ENCODE measurements around the gene HTR3C. TPM values are rescaled to one million over a fixed set of nuclear protein-coding genes. Genes with fewer than 3 reads are reported as not detected.

Gene HTR3C
- total RNA-seq, 2 donors from 2014 or later = not detected

DNA sequence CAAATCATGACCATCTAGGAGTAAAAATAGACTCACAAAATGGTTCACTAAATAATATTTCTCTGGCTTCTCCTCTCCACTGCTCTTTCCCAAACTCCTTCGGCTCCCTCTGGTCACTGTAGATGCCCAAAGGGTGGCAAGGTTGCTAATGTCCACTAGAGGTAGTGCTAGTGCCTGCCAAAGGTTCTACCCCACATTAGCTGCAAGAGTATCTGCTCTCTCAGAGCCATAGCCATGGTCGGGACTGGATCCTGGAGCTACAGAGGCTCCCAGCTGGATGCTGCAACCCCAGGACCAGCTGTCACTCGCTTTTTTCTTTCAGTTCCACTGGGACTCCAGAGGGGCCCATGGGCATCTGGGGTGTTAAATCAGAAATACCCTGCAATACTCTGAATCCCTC, 12.8 kb upstream of the HTR3C start:
- 41 to 69% methylated on average over 2 to 3 of the region's 3 CpGs for WGBS, 2 experiments (ENCODE audit: insufficient coverage in 1 of 2, insufficient read length in 1 of 2)
- H3K27me3 Mint-ChIP-seq (ENCODE audit: insufficient read depth) = peaks cover 6% of the 10 kb centered on the region
- Histone ChIP-seq H3K27me3 (ENCODE audit: control insufficient read depth, insufficient read depth, low read length, poor library complexity, severe bottlenecking) (no peaks in the 10 kb centered on the region), H3K36me3 (ENCODE audit: control insufficient read depth, insufficient read depth, low read length) (no peaks in the 10 kb centered on the region), H3K9me3 (ENCODE audit: control insufficient read depth, low read length) (no peaks in the 10 kb centered on the region), H3K4me1 (ENCODE audit: control insufficient read depth, insufficient read depth, low read length) (no peaks in the 10 kb centered on the region), H3K9ac (ENCODE audit: extremely low read depth, low read length, poor library complexity, severe bottlenecking) (no peak overlapping the region), H3K4me3 (ENCODE audit: low read length) (no peak overlapping the region), H3K27ac (ENCODE audit: low read depth, low read length) (no peak overlapping the region)
- no peak overlapping the region for H3K4me3 Mint-ChIP-seq
- TF ChIP-seq CTCF (conservative IDR thresholded peaks at IDR 0.05) = peak; percentile 77
- H3K9me3 Mint-ChIP-seq = no peaks in the 10 kb centered on the region
- DNase-seq = peak; percentile 80
- H3K36me3 Mint-ChIP-seq (ENCODE audit: low read depth) = no peaks in the 10 kb centered on the region
- no peaks in the 10 kb centered on the region for H3K4me1 Mint-ChIP-seq
- H3K27ac Mint-ChIP-seq = no peak overlapping the region

DNA sequence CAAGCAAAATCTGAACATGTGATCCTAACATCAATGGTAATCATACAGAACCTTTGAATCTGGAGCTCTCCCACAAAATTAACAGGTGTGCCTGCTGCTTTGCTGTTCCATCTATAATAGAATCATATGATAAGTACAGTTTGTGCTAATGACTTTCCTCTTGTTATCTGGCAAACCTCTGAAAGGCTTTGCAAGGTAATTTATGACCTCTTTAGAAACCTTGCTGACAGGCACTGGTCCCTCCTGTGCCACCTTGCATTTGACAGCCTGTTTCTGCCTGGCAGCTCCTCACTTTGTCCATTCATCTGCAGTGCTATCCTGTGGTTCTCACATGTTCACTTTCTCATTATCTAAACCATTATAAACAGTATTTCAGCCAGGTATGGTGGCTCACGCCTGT, 10.2 kb upstream of the HTR3C start:
- H3K4me3 Mint-ChIP-seq = no peak overlapping the region
- no peaks in the 10 kb centered on the region for H3K27me3 ChIP-seq (ENCODE audit: control insufficient read depth, insufficient read depth, low read length, poor library complexity, severe bottlenecking)
- no peaks in the 10 kb centered on the region for H3K4me1 Mint-ChIP-seq
- H3K4me1 ChIP-seq (ENCODE audit: control insufficient read depth, insufficient read depth, low read length) = no peaks in the 10 kb centered on the region
- H3K36me3 ChIP-seq (ENCODE audit: control insufficient read depth, insufficient read depth, low read length) = no peaks in the 10 kb centered on the region
- 89 to 91% methylated on average over 1 of the region's 1 CpG for WGBS, 2 experiments (ENCODE audit: insufficient coverage in 1 of 2, insufficient read length in 1 of 2)
- no peak overlapping the region for H3K27ac ChIP-seq (ENCODE audit: low read depth, low read length)
- H3K4me3 ChIP-seq (ENCODE audit: low read length) = no peak overlapping the region
- no peak overlapping the region for H3K9ac ChIP-seq (ENCODE audit: extremely low read depth, low read length, poor library complexity, severe bottlenecking)
- H3K36me3 Mint-ChIP-seq (ENCODE audit: low read depth) = no peaks in the 10 kb centered on the region
- no peaks in the 10 kb centered on the region for H3K9me3 Mint-ChIP-seq
- H3K27ac Mint-ChIP-seq = no peak overlapping the region
- no peaks in the 10 kb centered on the region for H3K9me3 ChIP-seq (ENCODE audit: control insufficient read depth, low read length)
- no peaks in the 10 kb centered on the region for H3K27me3 Mint-ChIP-seq (ENCODE audit: insufficient read depth)
- no peak for TF ChIP-seq CTCF (conservative IDR thresholded peaks at IDR 0.05)
- DNase-seq = no peak

DNA sequence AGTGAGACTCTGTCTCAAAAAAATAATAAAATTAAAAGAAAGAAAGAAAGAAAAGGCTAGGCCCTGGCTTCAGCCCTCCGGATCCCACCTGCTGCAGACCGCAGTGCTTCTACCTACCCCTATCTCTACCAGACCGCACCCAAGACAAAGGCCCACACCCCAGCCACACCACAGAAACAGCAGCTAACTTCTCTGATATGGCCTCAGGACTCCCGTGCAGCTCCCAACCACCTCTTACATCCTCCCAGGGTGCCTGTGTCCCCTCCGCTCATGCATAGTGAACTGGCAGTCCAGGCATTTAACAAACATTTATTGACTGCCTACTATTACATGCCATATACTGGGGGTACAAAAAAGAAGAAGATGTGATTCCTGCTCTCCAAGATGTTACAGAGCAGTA, 6.9 kb upstream of the HTR3C start:
- Histone ChIP-seq H3K4me1 (ENCODE audit: control insufficient read depth, insufficient read depth, low read length) (no peaks in the 10 kb centered on the region), H3K27me3 (ENCODE audit: control insufficient read depth, insufficient read depth, low read length, poor library complexity, severe bottlenecking) (peaks cover 8% of the 10 kb centered on the region), H3K9me3 (ENCODE audit: control insufficient read depth, low read length) (no peaks in the 10 kb centered on the region), H3K27ac (ENCODE audit: low read depth, low read length) (no peak overlapping the region), H3K36me3 (ENCODE audit: control insufficient read depth, insufficient read depth, low read length) (no peaks in the 10 kb centered on the region), H3K4me3 (ENCODE audit: low read length) (no peak overlapping the region), H3K9ac (ENCODE audit: extremely low read depth, low read length, poor library complexity, severe bottlenecking) (no peak overlapping the region)
- H3K27me3 Mint-ChIP-seq (ENCODE audit: insufficient read depth) = peaks cover 6% of the 10 kb centered on the region
- H3K36me3 Mint-ChIP-seq (ENCODE audit: low read depth) = no peaks in the 10 kb centered on the region
- H3K4me3 Mint-ChIP-seq = no peak overlapping the region
- H3K9me3 Mint-ChIP-seq = no peaks in the 10 kb centered on the region
- H3K4me1 Mint-ChIP-seq = no peaks in the 10 kb centered on the region
- no peak overlapping the region for H3K27ac Mint-ChIP-seq
- WGBS, 2 experiments (ENCODE audit: insufficient coverage in 1 of 2, insufficient read length in 1 of 2) = 93 to 97% methylated on average over 3 to 5 of the region's 5 CpGs
- no peak for DNase-seq
- TF ChIP-seq CTCF (conservative IDR thresholded peaks at IDR 0.05) = no peak

Measured in endodermal cell (in vitro differentiated cells).